Ureter (tissue), 1 donor: ENCODE measurements around the gene CNGA2. TPM values are rescaled to one million over a fixed set of nuclear protein-coding genes. Genes with fewer than 3 reads are reported as not detected.
A peak's percentile ranks its signal among the peaks of the same experiment; 100 is the strongest.

Source experiments
- DNase-seq: peaks from one replicate; pipeline ENCODE4 v3.0.0-alpha.2; 2020; ENCODE audit warnings: low spot score
- total RNA-seq: library from RNA; stranded (reverse); gene quantifications from one replicate; pipeline ENCODE4 v1.2.4, GENCODE V29; 2023
- donor health status: DM: yes; HTN: yes; CAD: no.

Gene CNGA2
- total RNA-seq, 1 donor from 2014 or later = not detected

DNA sequence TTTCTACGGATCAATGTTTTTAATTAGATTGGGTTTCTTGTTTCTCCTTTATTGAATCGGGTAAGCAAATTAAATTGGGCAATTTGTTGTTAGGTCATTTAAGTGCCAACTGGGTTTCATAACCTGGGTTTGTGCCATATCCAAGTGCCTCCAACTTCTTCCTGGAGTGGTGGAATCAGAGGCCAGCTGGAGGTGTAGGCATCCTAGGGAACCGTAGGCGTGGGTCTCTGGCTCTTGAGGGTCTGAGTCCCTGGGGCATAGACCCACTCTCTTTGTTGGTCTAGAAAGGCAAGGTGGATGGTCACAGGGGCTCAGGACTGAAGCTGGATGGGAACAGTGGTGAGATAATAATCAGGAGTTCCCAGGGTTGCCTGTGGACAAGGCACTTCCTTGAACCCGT, 18.3 kb downstream of the CNGA2 start:
- no peak for DNase-seq

DNA sequence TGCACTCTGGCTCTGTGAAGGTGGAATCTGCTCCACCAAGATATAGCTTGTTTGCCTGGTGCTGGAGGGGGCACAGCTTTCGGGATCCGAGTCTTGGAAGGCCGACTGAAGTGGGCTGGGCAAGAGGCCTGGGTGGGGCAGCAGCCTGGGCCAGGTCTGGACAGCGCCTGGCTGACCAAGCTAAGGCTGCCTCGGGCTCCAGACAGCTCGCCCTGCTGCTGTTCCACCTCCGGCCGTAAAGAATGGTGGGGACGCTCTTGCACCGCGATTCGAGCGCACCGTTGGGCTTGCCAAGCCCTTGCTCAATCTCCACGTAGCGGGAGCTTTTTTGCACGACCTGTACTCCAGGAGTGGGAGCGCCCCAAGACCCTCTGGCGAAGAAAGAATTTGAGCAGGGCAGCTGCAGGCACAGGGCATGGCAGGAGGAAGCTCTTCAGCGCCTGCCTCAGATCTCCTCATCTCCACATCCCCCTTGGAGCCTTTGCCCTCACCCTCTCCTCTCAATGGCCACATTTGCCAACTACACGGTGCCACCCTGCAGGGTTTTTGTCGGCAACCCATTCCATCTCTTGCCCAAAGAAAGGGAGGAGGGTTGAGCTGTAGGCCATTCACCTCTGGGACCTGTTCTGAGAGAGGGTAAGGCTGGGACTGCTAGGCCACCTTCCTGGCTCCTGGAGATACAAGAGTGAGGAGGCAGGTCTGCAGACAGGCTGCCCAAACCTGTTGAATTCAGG, 18.9 kb downstream of the CNGA2 start:
- peak; percentile 61 for DNase-seq

DNA sequence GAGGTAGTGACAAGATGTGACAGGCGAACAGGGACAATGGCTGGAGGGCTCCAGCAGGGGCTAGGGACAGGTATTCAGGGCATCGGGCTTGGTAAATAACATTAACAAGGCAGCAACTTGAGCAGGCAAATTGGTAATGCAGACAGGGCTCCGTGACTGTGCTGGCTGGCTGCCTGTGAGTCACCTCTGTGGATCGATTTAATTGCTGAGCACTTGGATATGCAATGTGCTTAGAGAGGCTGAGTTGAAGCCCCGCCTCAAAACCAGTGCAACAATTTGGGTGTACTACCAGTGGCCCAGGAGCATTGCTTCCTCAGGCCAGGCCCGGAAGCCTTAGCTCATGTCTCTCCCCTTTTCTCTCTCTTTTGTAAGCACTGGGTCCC, 19.5 kb downstream of the CNGA2 start:
- DNase-seq = peak; percentile 52

DNA sequence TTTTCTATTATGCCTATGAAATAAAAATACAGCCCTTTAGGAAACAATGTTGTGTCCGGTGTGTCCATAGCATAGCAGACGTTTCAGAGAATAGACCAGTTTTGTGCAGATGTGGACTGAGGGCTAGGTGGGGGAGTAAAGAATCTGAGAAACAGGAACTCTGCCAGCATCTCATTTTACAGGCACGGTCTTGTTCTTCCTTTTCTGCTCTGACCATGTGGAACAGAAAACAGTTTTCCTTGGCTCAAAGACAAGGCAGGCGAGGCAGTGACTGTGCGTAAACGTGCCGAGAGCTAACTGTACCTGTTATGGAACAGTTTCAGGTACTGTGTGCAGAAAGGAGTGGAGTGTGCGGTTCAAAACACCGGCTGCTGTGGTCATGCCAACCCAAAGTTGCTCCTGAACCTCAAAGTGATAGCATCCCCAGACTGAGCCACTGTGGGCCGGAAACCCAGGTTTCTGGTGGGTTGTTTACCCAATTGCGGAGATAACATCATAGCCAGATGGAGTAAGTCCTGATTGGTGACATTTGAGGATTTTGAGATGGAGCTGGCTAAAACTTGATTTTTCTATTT, 20.2 kb downstream of the CNGA2 start:
- DNase-seq = peak; percentile 57

DNA sequence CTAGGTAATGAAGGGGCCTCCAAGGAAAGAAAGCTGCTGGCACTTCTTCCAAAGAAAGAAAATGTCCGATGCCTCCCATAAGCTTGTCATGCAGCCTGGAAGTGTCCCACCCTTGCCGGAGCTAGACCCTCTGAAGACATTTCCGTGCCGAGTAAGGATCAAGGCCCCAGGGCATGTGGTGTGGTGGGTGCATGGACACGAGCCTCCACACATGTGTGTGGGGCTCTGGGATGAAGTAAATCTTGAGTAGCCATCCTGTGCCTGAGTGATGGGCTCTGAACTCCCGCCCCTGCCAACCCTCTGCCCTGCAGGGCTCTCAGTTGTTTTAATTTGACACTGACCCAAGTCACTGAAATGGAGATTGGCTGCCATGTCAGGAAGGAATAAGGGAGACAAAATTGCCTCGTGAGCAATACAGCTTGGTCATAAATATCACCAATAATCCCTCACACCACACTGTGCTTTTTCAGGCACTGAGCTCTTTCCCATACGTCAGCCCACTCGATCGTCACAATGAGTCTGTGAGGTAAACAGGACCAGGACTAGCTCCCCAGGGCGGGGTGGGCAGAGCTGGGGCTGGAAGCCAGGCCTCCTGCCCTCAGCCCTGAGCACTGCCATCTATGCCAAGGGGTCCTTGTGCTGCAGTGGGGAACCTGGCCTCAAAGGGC, 24.6 kb downstream of the CNGA2 start:
- DNase-seq = no peak

DNA sequence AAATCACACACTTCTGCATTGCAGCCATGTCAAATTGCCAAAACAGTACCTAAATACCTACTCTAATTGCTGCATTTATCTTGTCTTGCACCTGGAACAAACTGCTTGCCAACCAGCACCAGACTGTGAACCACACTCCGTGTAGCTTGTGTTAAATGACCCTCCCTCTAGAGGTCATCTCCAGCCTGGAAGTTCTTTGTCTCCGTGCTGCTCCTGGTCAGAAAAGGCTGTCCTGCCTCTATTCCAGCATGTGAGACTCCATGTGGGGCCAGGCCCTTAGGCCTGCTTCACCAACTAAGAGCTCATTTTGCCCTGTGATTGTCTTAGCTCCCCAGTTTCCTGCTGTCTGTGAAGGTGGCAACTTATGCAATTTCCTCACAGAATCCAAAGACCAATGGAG, 28.3 kb downstream of the CNGA2 start:
- no peak for DNase-seq

DNA sequence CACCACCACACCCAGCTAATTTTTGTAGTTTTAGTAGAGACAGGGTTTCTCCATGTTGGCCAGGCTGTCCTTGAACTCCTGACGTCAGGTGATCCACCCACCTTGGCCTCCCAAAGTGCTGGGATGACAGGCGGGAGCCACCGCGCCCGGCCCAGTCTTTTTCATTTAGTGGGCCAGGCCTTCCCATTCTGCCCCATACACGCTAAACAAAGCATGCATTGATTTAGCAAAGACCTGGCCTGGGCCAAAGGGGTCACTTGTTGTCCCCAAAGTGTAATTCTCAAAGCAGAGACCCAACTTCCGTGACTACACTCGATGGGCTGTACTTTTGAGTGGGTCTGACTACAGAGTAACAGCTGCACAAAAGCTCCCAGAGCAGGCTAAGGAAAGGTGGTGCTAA, 29.2 kb downstream of the CNGA2 start:
- no peak for DNase-seq

DNA sequence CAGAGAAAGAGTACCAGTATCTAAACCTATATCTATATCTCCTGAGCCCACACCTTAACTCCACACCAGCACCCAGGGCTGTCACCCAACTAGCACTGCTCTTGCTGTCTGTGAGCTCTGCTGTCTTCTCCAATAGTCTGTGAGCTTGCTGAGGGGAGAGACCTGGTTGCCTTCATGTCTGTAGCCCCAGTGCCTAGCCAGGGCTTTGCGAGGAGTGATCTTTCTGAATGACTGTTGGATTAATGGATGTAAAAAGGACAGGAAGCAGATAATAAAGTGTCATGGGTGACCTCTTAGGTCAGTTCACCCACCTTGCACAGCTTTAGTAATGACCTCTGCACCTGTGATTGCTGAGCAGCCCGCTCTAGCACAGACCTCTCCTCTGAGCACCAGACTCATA, 30.5 kb downstream of the CNGA2 start:
- no peak for DNase-seq

DNA sequence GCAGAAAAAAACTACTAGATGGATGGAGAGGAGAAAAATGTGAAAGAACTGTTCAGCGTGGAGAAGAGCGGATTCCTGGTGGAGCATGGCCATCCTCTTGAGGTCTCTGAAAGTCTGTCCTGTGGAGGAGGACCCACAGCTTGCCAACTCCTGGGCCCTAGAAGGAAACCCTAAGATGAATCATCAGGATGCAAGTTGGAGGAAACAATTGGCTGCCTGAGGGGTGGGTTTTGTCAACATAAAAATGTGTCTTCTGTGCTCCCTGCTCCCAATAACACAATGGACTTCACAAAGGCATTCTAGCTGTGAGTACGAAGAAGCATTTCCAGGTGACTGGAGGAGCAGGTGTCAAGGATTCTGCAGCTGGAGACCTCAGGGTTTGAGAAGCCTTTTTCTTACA, 37.2 kb downstream of the CNGA2 start:
- no peak for DNase-seq

DNA sequence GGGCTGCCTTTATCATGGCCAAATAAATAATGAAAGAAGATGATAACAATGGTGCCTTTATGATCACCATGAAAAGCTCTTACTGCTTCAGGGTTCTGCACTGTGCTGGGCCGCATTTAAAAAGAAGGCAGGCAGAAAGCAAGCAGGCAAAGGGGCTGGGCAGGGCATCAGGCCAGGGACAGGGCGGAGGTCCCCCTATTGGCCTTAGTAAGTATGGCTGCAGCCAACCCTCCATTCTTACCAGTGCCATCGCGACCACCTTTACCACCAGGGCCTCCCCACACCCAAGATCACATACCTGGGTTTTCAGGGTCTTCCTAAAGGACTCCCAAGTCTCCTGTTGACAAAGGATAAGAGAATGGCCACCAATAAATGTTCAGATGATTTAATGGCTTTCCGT, 38.9 kb downstream of the CNGA2 start:
- no peak for DNase-seq

- DNase-seq = no peak
These were observed 39.9 kb downstream of the CNGA2 start for GRCh38 chrX:151774421-151774820.

DNA sequence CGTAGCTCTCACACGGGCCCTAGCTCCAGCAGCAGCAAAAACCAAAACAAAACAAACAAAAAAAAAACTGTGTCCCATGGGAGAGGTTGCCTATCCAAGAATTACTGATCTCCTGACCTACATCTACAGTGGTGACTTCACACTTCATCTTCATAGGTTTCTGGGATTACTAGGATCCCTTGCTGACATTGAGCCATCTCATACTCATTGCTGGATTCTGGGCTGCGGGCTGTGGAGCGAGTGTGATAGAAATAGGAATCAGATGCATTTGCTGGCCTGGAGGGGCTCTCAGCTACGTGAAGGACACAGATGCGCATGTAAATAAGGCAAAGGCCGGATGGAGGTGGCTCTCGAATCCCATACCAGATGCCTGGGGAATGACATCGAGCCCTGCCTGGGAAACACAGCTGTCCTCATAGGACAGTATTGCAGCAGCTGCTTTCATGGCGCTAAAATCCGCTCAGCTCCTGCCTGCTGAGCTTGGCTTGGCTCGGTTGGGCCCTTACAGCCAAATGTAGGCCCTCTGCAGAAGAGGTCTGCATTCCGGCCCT, 41.7 kb downstream of the CNGA2 start:
- DNase-seq = no peak

GRCh38 chrX:151776936-151777335, 42.4 kb downstream of the CNGA2 start:
- no peak for DNase-seq

DNA sequence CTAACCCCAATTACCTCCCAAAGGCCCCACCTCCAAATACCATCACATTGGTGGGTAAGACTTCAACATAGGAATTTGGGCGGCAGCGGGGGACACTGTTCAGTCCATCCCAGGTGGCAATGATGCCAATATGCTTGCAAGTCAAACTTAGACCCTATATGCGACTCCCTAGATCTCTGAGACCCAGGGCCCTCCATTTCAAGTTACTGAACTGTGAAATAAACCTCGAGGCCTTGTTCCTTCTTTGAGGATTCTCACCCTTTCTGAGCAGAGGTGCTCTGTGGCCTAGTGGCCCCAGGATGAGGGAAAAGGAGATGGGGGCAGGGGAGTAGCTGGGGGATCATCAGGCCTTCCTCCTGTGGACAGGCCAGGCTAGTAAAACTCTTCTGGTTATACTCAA, 44.7 kb downstream of the CNGA2 start:
- DNase-seq = no peak

DNA sequence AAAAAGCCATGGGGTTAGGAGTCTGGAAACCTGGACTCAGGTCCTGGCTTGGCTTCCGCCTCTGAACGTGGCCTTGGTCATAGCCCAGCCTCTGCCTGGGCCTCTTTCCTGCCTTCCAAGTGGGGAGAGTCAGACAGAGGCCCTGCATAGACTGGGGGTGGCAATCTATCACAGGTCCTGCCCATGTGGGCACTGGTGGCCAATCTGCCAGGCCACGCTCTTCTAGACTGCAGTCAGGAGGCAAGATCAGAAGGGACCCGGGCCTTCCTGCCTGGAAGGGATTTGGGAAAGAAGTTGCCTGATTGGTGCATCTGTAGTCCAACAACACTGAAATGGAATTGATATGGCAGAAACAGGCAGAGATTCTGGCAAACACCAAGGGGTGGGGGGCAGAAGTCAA, 46.1 kb downstream of the CNGA2 start:
- no peak for DNase-seq

- peak; percentile 53 for DNase-seq
These were observed 54.7 kb downstream of the CNGA2 start for GRCh38 chrX:151789179-151789800.

DNA sequence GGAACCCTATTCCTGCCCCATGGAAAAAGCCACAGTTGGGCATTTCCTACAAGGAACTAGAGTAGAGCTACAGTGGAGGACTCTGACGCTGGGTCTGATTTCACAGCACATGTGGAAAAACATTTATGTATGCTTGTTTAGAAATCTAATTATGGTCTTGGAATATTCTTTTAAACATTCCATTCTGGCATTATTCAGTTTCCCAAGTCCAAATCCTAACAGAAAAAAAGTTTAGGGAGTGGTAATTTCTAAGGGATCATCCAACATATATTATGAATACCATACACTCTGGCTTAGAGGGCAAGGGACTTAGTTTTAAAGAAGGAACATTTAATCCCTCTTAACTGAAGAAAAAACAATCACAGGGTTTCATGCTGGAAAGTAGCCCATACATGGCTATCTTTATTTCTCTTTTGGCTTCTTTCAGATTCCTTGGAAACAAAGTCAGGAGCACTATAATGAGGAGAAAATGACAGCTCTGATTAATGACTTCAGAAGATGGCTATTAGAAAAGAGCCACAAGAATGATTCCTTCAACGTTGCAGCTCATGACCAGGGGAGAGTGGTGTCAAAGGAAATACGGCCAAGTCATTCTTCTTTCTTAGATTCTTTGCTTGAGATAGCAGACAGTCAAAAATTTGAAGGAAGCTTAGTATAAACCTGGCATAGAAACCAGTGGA, 56.1 kb downstream of the CNGA2 start:
- DNase-seq = no peak

- DNase-seq = no peak
These were observed 57.4 kb downstream of the CNGA2 start for GRCh38 chrX:151791961-151792360.

DNA sequence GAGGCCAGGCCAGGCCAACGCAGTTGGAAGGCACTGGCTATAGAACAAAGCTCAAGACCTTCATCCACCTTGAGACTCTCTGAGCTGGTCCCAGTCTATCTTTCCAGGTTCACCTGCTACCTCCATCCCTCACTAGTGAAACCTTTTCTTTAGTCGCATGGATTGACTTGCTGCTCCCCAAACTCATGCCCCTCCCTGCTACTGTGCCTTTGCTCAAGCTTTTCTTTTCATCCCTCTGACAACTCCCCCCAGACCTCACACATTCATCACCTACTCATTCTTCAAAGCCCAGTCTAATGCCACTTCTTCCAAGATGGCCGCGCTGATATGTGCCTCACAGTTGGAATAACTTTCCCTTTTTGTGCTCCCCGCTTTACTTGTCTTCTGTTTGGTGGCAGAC, 58.0 kb downstream of the CNGA2 start:
- no peak for DNase-seq

DNA sequence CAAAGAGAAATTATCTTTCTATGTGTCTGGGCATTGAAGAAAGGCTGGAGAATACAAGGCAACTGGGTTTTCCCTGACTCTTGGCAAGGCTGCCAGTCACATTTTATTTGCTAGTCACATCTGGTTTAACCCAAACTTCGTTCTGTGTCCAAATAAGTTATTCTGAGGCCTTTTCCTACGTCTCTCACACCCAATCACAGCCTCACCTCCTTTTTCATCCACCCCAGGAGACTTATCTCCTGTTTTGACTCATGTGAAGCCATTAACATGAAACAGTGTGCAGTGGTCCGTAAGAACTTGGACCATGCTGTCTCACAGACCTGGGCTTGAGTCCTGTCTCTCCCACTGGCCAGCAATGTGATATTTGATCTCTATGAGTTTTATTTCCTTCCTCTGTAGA, 59.3 kb downstream of the CNGA2 start:
- DNase-seq = no peak
